HG02981 (cell line): ENCODE results near the gene FSD2.
"Not testable (repeated sequence)": the region's sequence is repeated elsewhere in the genome, so short reads cannot be mapped to it uniquely, and the experiment has no call there.

Experiments used
- ATAC-seq: cut with Tn5 transposase; IDR thresholded peaks from one replicate; pipeline ENCODE4 v1.9.1; 2021; ENCODE audit warnings: mild to moderate bottlenecking, moderate library complexity; ENCODE audit not compliant: unreplicated experiment

The FSD2 gene

GRCh38 chr15:82831894-82832600, 26.2 kb upstream of the FSD2 start:
- ATAC-seq: no peak

DNA sequence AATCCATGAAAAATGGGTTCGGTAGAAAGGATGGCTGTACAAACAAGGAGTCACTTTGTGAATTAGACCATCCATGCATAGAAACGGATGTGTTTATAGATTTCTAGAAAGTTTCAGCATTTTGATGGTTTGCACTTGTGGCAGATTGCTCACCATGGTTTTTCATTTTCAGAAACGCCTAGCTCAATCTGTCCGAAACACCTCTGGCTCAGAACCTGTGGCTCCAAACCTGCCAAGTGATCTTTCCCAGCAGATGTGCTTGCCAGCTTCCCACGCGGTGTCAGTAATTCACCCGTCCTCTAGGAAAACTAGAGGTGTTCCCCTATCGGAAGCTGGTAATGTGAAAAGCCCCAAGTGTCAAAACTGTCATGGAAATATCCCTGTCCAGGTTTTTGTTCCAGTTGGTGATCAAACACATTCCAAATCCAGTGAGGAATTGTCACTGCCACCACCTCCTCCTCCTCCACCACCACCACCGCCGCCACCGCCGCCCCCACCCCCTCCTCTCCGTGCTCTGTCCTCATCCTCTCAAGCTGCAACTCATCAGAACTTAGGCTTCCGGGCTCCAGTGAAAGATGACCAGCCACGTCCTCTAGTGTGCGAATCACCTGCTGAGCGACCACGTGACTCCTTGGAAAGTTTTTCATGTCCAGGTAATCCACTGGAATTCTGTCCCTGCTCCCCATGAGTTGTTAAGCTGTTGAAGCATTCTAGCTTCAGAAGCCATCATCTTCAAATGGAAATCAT, 24.7 kb upstream of the FSD2 start:
- ATAC-seq: no peak

DNA sequence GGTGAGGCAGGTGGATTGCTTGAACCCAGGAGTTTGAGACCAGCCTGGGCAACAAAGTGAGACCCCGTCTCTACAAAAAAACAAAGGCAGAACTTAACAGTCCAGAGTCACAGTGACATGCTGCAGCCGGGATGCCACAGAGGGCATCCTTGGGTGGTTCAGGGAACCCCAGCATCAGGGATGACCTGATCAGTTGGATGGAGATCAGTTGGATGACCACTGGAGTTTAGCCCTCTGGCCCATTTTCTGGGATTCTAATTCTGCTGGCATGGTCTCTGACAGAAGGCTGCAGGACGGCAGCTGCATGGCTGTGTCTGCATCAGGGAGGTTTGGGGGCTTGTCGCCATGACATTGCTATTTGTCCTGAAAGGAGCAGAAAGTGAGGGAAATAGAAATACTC, 23.4 kb upstream of the FSD2 start:
- ATAC-seq: no peak

DNA sequence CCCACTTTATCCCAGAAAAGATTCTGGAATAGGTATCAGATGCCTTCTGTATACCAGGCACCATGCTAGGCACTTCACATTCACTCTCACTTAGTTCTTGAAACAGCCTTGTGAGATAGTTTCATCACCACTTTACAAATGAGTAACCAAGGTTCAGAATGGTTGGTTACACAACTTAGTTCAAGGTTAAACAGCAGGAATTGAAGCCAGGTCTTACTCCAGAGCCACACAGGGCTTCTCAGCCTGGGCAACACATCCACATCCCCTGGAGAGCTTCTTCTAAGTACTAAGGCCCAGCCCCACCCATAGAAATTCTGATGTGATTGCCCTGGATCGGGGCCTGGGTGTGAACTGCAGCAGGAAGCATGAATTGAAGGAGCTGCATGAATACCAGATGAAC, 22.2 kb upstream of the FSD2 start:
- no peak for ATAC-seq

- no peak for ATAC-seq
Measured at GRCh38 chr15:82823049-82823448, 17.2 kb upstream of the FSD2 start.

DNA sequence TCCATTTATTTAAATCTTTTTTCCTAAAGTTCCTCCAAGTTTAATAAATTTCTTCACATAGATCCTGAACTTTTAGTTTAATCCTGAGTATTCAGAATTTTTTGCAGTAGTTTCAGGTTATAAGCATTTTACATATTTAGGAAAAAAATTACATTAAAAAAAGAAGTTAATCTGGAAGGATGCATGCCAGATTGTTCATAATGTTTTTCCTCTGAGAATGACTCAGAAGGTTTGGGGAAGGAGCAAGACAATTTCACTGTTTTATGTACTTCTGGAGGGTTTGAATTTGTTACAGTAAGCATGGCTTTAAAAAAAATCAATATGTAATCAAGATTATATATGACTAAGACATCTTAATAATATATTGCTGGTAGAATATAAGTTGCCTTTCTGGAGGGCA, 16.0 kb upstream of the FSD2 start:
- ATAC-seq: not testable (repeated sequence)

GRCh38 chr15:82821396-82821795, 15.5 kb upstream of the FSD2 start:
- not testable (repeated sequence) for ATAC-seq

DNA sequence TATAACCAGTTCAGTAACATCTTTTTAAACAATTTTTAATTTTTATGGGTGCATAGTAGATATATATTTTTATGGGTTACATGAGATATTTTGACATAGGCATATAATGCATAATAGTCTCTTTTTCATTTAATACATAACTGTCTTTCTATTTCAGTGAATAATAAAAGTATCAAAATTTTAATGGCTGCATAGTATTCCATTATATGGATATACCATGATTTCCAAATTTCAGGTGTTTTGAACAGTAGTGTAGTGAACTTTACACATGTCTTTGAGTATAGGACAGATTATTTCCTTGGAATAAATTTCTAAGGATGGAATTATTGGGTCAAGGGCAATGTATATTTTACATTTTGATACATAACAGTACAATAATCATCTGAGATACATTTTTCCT, 14.3 kb upstream of the FSD2 start:
- no peak for ATAC-seq

- ATAC-seq: no peak
Measured at GRCh38 chr15:82812994-82813393, 7.1 kb upstream of the FSD2 start.

DNA sequence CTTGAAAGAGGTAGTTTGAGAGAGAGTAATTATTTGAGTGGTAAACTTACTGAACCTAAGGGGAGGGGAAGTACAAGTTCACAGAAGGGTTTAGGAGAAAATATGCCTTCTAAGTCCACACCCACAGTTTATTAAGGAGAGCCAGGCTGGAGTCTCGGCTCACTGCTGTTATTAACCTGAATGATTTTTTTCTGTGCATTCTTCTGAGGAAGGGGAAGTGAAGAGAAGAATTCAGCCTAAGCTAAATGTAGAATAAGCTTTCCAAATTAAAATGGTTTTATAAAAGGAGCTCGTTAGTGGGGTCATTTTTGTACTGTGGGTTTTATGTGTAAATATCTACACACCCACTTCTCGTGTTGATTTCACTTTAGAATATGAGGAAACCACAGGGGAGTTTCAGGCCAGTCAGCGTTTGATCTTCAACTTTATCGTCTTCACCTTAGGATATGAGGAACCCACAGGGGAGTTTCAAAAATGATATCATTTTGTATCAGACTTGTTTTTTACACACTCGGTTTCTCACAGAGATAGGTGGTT, 5.1 kb upstream of the FSD2 start:
- no peak for ATAC-seq

DNA sequence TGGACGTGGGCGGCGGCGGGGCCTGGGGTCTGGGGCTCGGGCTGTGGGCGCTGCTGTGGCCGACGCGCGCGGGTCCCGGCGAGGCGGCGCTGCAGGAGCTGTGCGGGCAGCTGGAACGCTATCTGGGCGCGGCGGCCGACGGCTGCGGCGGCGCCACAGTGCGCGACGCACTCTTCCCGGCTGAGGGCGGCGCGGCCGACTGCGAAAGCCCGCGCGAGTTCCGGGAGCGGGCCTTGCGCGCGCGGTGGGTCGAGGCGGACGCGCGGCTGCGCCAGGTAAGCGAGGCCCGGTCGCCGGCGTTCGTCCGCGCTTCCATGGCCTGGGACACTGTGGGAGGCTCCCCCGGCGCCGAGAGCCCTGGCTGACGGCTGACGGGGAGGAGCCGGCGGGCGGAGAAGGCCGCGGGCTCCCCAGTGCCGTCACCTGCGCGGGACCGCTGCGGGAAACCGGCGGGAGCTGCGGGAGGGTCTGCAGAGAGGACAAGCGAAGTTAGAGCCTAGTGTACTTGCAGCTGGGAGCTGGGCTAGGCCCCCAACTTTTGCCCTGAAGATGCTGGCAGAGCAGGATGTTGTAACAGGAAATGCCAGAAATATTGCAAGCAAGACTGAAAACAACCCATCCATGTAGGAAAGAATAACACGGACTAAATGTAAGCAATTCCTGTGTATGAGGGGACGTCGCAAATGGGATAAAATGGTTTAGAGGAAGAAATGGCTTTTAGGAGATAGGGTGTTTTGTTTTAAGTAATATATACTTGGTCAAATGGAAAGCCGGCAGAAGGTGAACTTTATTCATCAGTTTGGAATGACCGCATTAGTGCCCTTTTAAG, 4.4 kb upstream of the FSD2 start:
- peak; percentile 5 for ATAC-seq

DNA sequence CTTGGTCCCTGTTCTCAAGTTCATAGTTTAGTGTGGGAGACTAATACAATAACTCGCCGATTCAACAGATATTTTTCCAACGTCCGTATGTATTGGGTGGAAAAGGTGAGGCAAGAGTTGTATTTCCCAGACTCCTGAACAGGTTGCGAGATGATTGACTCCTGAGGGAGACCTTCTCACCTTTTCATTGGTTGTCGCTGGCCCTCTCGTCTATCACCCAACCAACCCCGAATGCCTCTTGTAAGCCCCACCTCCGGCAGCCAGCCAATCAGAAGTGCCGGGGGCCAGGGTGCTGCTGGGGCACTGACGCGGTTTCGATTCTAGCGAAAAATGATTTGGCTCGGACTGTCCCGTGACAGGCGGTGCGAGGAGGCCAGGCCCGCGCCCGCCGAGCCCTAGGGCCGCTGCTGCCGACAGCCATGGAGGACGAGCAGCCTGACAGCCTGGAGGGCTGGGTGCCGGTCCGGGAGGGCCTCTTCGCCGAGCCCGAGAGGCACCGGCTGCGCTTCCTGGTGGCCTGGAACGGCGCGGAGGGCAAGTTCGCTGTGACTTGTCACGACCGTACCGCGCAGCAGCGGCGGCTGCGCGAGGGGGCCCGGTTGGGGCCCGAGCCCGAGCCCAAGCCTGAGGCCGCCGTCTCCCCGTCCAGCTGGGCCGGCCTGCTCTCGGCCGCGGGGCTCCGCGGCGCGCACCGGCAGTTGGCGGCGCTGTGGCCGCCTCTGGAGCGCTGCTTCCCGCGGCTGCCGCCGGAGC, 3.6 kb upstream of the FSD2 start, which contains the start of gene WHAMM:
Gene WHAMM, plus strand, starts transcription at position 321 of the 753 bp plus-strand sequence. Its CDS starts 99 bp downstream, at position 420.
- peak; percentile 78 for ATAC-seq

- ATAC-seq: no peak
Measured at GRCh38 chr15:82808634-82809041, 2.8 kb upstream of the FSD2 start.

DNA sequence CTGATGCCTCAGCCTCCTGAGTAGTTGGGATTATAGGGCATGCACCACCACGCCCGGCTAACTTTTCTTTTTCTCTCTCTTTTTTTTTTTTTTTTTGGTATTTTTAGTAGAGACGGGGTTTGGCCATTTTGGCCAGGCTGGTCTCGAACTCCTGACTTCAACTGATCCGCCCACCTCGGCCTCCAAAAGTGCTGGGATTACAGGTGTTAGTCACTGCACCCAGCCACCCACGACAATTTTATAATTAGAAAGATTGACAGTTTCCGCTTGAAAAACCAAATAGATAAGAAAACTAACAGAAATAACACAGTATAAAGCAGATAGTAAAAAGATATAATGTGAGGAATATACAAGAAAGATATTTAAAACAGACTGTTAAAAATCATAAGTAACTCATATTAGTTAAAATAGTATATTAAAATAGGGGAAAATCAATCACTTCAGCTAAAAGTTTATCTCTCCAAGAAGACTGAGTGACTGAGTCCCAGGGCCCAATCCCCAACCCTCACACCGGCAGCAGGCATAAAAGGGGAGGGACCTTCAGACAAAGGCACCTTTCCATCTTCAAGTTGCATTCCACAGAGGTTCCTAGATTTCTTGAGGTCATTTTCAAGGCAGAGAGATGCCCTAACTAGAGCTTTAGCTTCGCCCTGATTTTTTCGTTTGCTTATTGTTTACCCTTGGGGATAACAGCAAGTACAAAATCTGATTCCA, 2.2 kb upstream of the FSD2 start:
- no peak for ATAC-seq

- ATAC-seq: no peak
Measured at GRCh38 chr15:82804575-82804949, 1.3 kb downstream of the FSD2 start.

DNA sequence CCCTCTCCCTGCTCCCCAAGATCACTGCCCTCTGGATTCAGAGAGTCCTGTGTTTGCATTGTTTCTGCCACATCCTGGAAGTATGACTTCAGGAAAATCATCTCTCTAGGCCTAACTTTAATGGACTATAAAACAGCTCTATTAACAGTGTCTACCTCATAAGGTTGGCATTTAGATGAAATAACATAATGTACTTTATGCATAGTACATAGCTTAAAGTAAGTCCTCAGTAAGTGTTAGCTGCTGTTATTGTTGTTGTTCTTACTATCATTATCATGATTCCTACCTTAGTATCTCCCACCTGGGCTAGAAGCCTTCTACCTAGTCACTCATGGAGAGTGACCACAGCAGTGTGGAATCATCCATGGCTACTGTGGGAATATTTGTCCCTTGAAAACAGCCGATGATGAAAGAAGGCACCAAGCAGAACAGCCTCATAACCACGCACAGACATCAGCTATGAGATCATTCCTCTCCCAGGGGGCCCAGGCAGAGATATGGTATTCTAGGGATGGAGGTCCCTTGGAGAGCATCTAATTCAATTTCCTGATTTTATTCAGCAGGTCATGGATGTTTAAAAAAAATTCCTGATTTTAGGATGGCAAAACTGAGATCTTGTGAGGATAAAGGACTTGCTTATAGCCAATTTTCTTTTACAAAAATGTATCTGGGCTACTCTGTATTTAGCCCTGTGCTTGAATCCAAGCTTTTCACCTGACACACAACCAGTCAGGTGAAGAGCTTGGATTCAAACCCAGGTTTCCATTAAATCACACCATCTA, 1.9 kb downstream of the FSD2 start:
- ATAC-seq: no peak

DNA sequence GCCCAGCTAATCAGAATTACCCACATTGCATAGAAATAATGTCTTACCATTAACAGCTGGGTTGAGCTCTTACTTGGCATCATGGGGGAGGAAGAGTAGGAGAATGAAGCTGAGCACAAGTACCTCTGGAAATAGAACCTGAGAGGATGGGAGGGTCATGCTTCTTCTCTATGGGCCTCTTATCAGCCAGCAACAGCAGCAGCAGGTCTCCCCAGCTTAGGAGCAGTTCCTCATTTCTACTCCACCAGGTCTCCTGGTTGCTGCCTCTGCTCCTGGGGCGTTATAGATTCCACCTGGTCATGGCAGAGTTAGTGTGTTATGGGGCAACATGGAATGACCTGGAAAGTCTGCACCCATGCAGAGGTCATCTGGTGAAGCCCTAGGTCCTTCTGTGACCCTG, 3.4 kb downstream of the FSD2 start:
- ATAC-seq: no peak

GRCh38 chr15:82799183-82799841, 6.6 kb downstream of the FSD2 start:
- no peak for ATAC-seq
